GM18873 (cell line): ENCODE measurements around the gene OR52E2.
"Not testable (repeated sequence)": the region's sequence is repeated elsewhere in the genome, so short reads cannot be mapped to it uniquely, and the experiment has no call there.

Experiments
- ATAC-seq: cut with Tn5 transposase; IDR thresholded peaks from one replicate; pipeline ENCODE4 v1.9.1; 2021; ENCODE audit warnings: mild to moderate bottlenecking, moderate library complexity, moderate number of reproducible peaks; ENCODE audit not compliant: unreplicated experiment, low FRiP score

The OR52E2 gene

DNA sequence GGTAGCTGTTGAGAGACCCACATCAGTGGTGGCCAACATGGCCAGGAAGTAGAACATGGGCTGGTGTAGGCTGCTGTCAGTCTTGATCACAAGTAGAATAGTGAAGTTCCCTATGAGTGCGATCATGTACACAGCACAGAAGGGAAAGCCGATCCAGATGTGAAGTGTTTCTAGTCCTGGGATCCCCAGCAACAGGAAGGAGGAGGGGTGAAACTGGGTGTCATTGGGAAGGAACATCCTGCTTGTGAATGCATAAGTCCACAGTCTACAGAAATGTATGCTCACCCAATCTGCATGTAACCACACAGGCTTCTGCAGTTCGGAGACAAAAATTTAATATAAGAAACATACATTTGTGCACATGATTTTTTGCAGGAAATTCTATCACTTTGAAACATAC, at the start of gene OR52E2:
Gene OR52E2 (minus strand): TSS at position 237 of the 400 bp plus-strand sequence. CDS start 0 bp downstream, at position 237.
- no peak for ATAC-seq

DNA sequence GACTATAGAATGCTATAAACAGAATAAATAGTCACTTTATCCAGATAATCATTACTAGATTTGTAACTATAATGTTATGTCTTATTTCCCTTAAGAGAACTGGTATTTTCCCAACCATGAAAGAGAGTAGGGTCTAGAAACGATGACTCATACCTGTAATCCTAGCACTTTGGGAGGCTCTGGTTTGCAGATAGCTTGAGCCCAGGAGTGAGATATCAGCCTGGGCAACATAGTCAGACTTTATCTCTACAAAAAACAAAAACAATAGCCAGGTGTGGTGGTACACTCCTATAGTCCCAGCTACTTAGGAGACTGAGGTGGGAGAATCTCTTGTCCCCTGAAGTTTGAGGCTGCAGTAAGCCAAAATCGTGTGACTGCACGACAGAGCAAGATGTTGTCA, 47.9 kb upstream of the OR52E2 start:
- no peak for ATAC-seq

DNA sequence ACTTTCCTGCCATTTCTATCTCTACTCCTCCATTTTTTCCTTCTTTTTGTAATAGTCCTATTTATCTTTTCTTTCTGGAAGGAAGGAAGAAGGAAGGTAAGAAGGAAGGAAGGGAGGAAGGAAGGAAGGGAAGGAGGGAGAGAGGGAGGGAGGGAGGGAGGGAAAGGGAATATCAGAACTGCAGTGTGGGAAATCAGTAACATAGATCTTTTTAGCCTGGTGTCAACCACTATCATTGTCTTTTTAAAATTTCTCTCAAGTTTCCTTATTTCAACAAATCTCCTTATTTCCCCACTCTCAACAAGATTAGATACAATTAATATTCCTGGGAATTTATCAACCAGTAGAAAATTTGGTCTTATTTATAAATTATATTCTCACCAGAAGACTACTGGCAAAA, 43.6 kb upstream of the OR52E2 start:
- ATAC-seq, result no peak

DNA sequence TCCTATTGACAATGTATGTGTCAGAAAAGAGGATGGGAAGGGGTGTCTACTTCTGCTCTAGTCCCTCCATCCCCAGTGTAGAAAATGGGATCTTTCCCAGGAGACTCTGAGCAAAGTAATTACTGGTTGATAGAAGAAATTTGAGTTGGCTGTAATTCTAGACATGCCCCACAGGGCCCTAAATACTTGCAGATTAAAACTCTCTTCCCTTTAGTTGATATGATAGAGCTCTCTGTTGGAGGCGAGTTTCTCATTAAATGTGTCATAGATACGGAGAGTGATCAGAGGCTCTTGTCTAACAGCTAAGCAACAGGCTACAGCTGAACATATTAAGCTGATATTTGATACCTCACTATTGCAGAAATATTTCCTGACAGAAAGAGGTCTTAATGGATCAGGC, 42.8 kb upstream of the OR52E2 start:
- no peak for ATAC-seq

DNA sequence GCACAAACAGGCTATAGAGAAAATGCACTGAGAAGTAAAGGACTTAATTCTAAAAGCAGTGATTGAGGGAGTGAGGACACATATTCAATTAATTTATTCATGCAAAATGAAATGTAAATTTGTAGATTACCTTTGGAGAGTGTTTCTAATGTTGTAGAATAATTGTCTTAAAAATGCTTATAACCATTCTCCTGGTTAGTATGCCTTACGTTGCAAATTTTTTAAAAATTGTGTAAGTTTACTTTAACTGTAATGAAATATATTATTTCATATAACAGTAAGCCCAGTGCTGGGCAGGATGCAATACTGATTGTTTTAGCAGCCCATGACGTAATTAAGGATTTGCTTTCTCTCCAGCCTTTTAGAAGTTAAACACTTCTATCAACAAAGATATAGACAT, 36.6 kb upstream of the OR52E2 start:
- no peak for ATAC-seq

DNA sequence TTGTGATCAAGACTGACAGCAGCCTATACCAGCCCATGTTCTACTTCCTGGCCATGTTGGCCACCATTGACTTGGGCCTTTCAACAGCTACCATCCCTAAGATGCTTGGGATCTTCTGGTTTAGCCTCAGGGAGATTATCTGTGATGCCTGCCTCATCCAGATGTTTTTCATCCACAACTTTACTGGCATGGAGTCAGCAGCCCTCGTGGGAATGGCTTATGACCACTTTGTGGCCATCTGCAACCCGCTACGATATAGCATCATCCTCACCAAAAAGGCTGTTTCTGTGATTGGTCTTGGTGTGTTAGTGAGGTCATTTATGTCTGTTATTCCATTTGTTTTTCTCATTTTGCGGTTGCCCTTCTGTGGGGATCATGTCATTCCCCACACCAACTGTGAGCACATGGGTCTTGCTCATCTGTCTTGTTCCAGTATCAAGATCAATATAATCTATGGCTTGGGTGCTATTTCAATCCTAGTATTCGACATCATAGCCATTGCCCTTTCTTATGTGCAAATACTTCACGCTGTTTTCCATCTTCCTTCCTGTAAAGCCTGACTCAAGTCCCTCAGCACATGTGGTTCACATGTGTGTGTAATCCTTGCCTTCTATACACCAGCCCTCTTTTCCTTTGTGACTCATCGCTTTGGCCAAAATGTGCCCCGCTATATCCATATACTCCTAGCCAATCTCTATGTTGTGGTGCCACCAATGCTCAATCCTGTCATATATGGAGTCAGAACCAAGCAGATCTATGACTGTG, 33.6 kb upstream of the OR52E2 start:
- ATAC-seq, result no peak

DNA sequence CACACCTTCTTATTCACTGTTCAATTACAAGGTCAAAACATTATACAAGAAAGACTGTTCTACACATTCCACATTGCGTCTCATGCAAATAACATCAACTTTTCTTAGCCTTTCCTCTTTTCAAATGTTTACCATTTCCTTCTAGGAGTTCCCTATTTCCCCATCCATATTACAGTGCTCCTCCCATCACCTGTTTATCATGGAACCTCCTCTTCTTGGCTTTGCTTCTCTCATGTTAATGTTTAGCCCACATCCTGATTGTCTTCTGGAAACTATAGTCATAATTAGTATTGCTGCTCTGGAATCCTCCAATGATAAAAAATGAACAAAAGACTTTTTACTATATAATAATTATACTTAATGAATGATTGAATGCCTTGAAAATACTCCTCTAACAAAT, 31.2 kb upstream of the OR52E2 start:
- no peak for ATAC-seq

DNA sequence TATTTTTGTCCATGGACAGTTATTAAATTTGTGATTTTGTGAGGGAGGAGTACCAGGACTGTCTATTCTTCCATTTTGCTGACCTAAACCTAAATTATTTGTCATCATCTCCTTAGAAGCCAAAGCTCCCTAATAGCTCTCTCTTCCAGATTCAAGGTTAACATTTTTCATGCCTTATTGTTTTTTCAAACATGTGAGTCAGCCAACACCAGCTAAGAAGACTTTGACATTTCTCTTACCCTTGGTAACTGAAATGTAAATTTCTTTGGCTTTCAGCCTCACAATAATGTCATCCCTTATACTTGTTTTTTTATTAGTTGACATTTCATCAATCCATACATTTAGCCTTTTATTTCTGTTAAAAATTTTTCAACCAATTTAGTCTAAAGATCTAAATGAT, 29.1 kb upstream of the OR52E2 start:
- no peak for ATAC-seq

DNA sequence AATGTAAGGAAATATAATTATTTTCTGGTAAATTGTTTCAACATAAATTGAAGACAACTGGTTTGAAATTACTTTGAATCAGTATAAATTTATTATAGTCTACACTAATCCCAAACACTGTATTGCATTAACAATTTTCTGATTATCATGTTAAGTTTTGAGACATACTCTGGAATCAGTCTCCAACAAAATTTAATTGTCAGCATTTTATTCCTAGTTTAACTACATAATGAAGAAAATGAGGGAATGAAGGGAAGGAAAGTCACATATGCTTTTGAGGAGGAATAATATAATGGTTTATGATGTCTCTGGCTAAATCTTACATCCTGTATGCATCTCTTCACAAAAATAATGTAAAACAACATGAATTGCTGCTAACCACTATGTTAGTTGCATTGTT, 24.2 kb upstream of the OR52E2 start:
- ATAC-seq, result no peak

DNA sequence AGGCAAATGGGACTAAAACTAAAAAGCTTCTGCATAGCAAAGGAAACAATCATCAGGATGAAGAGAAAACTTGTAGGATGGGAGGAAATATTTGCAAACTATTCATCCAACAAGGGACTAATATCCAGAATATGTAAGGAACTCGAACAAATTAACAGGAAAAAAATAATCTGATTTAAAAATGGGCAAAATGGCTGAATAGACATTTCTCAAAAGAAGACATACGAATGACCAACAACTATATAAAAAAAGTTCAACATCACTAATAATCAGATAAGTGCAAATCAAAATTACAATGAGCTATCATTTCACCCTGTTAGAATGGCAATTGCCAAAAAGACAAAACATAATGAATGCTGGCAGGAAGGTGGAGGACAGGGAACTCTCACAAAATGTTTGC, 22.0 kb upstream of the OR52E2 start:
- no peak for ATAC-seq

DNA sequence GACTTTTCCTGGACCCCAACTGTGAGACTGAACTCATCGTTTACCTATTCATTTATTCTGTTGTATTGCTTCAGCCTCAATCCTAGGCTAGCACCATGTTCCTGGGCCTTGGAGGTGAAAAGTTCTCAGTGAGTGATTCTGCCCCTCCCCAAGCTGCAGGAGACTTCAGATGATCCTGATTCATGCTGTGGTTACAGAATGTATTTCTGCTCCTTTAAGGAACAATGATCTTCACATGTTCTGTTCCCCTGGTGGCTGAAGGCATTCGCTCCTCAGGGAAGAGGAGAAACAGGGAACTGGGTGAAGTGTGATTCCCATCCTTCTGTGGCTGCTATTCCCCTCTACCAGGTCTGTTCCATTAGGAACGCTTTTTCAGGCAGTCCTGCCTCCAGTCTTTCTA, 12.4 kb upstream of the OR52E2 start:
- ATAC-seq, result no peak

DNA sequence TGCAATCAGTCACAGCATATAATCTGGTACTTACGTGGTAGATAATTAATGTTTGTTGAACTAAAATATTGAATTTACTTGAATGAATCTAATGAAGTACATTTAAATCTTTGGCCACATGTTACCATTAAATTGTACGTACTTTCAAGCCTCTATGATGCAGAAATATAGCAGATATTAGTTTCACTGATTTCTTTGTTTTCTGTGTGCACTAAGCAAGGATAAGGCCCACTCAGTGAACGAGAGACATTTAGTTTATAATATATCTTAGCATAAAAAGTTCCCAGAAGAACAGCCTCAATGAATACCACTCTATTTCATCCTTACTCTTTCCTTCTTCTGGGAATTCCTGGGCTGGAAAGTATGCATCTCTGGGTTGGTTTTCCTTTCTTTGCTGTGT, 9.8 kb upstream of the OR52E2 start, which contains the start of gene OR52E1:
Gene OR52E1 (plus strand): TSS at position 301 of the 400 bp plus-strand sequence.
- ATAC-seq, result no peak

DNA sequence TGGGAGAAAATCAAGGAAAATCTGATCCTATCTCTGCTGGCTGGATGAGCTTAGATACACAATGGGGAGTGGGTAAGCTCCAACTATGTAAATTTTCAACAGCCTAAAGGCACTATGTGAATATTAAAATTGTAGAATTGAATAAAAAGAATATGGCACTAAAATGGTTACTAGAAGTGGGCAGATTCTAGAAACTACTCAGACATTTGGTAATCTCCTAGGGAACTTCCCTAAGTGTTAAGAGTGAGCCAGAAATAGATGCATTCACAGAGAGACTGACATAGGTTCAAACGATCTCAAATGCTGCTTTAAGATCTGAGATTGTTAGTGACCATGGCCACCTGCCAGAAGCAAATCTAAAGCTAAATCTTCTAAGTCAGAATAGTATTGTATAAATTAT, 5.6 kb upstream of the OR52E2 start:
- no peak for ATAC-seq

DNA sequence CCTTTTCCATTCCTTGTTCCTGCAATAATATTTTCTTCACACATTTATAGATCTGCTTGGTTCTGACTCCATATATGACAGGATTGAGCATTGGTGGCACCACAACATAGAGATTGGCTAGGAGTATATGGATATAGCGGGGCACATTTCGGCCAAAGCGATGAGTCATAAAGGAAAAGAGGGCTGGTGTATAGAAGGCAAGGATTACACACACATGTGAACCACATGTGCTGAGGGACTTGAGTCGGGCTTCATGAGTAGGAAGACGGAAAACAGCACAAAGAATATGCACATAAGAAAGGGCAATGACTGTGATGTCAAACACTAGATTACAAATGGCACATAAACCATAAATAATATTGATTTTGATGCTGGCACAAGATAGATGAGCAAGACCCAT, 748 bp downstream of the OR52E2 start:
- ATAC-seq, result not testable (repeated sequence)

DNA sequence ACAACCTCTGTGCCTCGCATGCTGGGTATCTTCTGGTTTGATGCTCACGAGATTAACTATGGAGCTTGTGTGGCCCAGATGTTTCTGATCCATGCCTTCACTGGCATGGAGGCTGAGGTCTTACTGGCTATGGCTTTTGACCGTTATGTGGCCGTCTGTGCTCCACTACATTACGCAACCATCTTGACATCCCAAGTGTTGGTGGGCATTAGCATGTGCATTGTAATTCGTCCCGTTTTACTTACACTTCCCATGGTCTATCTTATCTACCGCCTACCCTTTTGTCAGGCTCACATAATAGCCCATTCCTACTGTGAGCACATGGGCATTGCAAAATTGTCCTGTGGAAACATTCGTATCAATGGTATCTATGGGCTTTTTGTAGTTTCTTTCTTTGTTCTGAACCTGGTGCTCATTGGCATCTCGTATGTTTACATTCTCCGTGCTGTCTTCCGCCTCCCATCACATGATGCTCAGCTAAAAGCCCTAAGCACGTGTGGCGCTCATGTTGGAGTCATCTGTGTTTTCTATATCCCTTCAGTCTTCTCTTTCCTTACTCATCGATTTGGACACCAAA, 12.6 kb downstream of the OR52E2 start:
- no peak for ATAC-seq

DNA sequence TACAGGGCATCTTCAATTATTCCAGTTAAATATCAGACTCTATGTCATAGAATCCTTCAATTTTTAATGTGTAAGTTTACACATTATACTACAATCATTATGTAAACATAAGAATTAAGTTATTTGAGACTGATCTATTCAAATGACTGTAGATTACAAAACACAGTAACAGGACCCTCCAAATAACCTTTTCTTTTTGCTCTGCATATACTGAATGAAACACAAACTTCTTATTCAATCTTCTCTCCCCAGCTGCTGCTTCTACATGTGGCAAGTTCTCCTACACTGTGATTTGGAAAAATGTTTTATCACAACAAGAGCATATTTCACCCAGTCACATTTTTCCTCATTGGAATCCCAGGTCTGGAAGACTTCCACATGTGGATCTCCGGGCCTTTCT, 13.2 kb downstream of the OR52E2 start, which contains the start of gene OR52J3:
Gene OR52J3 (plus strand): TSS at position 301 of the 400 bp plus-strand sequence. CDS start 0 bp downstream, at position 301.
- ATAC-seq, result no peak

DNA sequence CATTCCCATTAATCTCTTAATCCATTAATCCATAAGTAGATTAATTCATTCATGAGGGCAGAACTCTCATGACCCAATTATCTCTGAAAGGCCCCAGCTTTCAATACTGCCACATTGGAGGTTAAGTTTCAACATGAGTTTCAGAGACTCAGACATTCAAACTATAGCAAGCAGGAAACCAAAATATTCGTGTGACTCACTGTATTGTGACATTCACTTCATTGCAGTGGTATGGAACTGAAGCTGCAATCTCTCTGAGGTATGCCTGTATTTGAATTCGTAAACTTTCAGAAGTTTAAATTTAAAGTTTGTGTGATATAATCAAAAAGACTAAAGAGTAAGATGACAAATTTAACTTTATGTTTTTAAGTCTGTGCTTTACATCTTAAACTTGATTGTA, 16.0 kb downstream of the OR52E2 start:
- ATAC-seq, result no peak

DNA sequence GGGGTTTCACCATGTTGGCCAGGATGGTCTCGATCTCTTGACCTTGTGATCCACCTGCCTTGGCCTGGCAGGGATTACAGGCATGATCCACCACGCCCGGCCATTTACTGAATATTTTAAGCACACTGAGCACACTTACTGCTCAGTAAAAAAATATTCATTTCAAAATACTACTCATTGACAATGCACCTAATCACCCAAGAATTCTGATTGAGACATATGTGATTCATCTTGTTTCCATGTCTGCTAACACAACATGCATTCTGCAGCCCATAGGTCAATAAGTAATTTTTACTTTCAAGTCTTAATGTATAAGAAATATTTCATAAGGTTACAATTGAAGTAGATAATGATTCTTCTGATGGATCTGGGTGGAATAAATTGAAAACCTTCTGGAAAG, 17.3 kb downstream of the OR52E2 start:
- no peak for ATAC-seq

DNA sequence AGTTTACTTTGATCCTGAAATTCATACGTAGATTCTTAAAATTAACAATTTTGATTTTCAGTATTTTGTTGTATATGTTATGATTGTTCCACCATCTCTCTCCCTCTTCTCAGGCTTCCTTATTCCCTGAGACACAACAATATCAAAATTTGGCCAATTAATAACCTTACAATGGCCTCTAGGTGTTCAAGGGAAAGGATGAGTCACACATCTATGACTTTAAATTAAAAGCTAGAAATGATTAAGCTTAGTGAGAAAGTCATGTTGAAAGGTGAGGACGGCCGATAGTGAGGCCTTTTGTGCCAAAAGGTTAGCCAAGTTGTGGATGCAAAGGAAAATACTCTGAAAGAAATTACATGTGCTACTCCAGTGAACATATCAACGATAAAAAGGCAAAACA, 18.6 kb downstream of the OR52E2 start:
- ATAC-seq, result no peak

DNA sequence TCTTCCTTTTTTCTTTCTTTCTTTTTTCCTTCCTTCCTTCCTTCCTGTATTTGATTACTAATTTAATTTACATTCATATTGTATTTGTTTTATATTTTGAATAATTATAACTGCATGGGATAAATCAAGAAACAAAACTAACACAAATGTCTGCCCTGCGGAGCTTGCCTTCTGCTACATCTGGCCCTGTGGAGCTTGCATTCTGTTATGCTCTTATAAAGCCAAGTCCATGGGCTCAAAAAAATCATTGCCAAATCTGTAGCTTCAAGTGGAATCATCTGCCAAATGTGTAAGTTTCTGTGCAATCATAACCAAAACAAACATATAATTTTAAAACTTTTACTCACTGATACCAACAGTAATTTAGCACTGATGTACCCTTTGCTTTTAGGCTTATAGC, 21.1 kb downstream of the OR52E2 start:
- no peak for ATAC-seq

DNA sequence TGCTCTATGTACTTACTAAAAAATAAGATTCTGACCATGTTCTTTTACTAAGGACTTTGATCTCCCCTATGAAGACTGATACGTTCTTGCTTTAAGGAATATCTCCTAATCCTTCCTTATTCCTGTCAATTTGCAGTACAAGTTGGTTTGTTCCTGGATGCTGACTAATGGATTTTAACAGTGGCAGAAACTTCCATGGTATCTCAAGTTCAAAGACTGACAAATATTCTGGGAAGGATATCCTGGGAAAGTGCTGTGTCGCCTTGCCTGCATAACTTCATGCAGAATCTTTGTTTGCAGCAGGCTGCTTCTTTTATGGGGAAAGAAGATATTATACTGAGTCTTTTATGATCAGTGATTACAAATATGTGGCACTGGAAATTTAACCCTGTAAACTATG, 21.5 kb downstream of the OR52E2 start:
- ATAC-seq, result no peak

DNA sequence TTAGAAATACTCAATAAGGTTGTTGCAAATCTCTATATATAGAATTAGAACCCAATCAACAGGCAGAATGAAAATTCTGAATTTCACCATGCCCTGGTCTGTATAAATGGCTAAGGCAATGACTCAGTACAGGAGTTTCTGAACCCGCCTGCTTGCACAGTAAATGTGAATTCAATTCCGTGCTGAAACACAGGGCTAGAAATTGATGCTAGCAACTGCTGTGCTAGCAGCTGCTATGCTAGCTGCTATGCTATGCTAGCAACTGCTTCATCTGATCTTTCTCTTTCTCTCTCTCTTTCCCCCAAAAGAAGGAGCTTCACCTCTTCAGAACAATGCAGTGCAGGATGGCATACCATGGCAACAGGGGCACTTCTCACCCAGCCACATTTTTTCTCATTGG, 22.8 kb downstream of the OR52E2 start:
- no peak for ATAC-seq
